Endothelial cell of umbilical vein (primary cell): ENCODE data around the gene PLCH1. TPM values are rescaled to one million over a fixed set of nuclear protein-coding genes. Genes with fewer than 3 reads are reported as not detected.

ENCODE experiments used
- BruUV-seq: library from RNA; stranded (reverse); fragments of 400-500 nt; replicated peaks from 2 replicates; lab custom pipeline; 2021; lab: Mats Ljungman, UMichigan
- CTCF ChIA-PET: fragments of 300-600, 350-600 bp; sonication (Branson Sonifier 250); formaldehyde crosslinking; loops from one replicate; lab custom pipeline; 2021; ENCODE audit warnings: antibody characterized with exemption, inconsistent platforms; lab: Charles Lee
- POLR2A ChIA-PET: fragments of 300-600, 350-600 bp; sonication (Branson Sonifier 250); formaldehyde crosslinking; loops from one replicate; lab custom pipeline; 2021; ENCODE audit warnings: antibody characterized with exemption, inconsistent platforms; lab: Charles Lee
- DNase-seq: peaks from one replicate; pipeline ENCODE4 v3.0.0-alpha.2; 2011; ENCODE audit warnings: low read depth, low spot score
- FAIRE-seq: peaks from 2 replicates; lab custom pipeline; 2011; peaks lifted over from hg19 to GRCh38; lab: Jason Lieb, UNC
- H2AFZ ChIP-seq: 2 replicates; pipeline ENCODE4 v1.6.0; 2012; ENCODE audit warnings: low read depth, low read length, control low read depth, inconsistent platforms
- H3K27ac ChIP-seq: 2 replicates; pipeline ENCODE4 v1.5.1; 2011; ENCODE audit warnings: low read depth, mild to moderate bottlenecking, control low read depth, low read length, moderate library complexity; ENCODE audit not compliant: insufficient read depth
- H3K27me3 ChIP-seq, 2 experiments: 2 replicates each; pipeline versions ENCODE4 v1.6.0 to v1.6.1; 2011; ENCODE audit warnings: low read length in 2 of 2, mixed read lengths in 1 of 2; ENCODE audit not compliant: control insufficient read depth in 2 of 2, insufficient read depth in 2 of 2
- H3K36me3 ChIP-seq, 2 experiments: 2 replicates in 1 of 2; 3 replicates in 1 of 2; pipeline ENCODE4 v1.5.1; 2011; ENCODE audit warnings: low read length in 2 of 2, mild to moderate bottlenecking in 1 of 2, moderate library complexity in 1 of 2; ENCODE audit not compliant: control insufficient read depth in 2 of 2, insufficient read depth in 2 of 2; ENCODE audit errors: extremely low read depth in 1 of 2
- H3K4me1 ChIP-seq: 3 replicates; pipeline ENCODE4 v1.5.1; 2011; ENCODE audit warnings: mild to moderate bottlenecking, low read length; ENCODE audit not compliant: control insufficient read depth, insufficient read depth; ENCODE audit errors: extremely low read depth
- H3K4me2 ChIP-seq: 2 replicates; pipeline ENCODE4 v1.6.1; 2011; ENCODE audit warnings: low read length, control low read depth, mixed read lengths; ENCODE audit not compliant: insufficient read depth
- H3K4me3 ChIP-seq, 3 experiments: fragments of 200-600 bp in 1 of 3; sonication (generic), shearing (Covaris generic) in 1 of 3; replicated peaks in 1 of 3; 2 replicates each; pipeline ENCODE4 v1.5.1; 2011 to 2016; ENCODE audit warnings: control low read depth in 3 of 3, low read length in 3 of 3, mild to moderate bottlenecking in 2 of 3, inconsistent platforms in 1 of 3, low read depth in 1 of 3, moderate library complexity in 1 of 3; ENCODE audit not compliant: insufficient read depth in 1 of 3
- H3K79me2 ChIP-seq: 2 replicates; pipeline ENCODE4 v1.6.0; 2012; ENCODE audit warnings: low read length, inconsistent platforms; ENCODE audit not compliant: control insufficient read depth, insufficient read depth
- H3K9ac ChIP-seq: replicated peaks from 2 replicates; pipeline ENCODE3; 2011; ENCODE audit warnings: low read length, control low read depth; ENCODE audit not compliant: insufficient read depth; ENCODE audit errors: extremely low read depth
- H3K9me1 ChIP-seq: replicated peaks from 3 replicates; pipeline ENCODE4 v1.6.0; 2011; ENCODE audit warnings: mild to moderate bottlenecking, low read length; ENCODE audit not compliant: control insufficient read depth, insufficient read depth; ENCODE audit errors: extremely low read depth
- H3K9me3 ChIP-seq: replicated peaks from 2 replicates; pipeline ENCODE4 v1.5.1; 2012; ENCODE audit warnings: low read length, inconsistent platforms; ENCODE audit not compliant: control insufficient read depth, insufficient read depth
- H4K20me1 ChIP-seq: replicated peaks from 2 replicates; pipeline ENCODE3; 2011; ENCODE audit warnings: mild to moderate bottlenecking, low read length; ENCODE audit not compliant: control insufficient read depth, insufficient read depth; ENCODE audit errors: extremely low read depth
- CTCF ChIP-seq, 2 donors: IDR thresholded peaks; 1 replicate in 1 of 2; 2 replicates in 1 of 2; pipeline ENCODE4 v1.5.1; 2011; ENCODE audit warnings: low read length in 2 of 2, mild to moderate bottlenecking in 2 of 2, moderate library complexity in 2 of 2, control low read depth in 1 of 2, inconsistent platforms in 1 of 2, low read depth in 1 of 2; ENCODE audit not compliant: insufficient read depth in 1 of 2; ENCODE audit errors: extremely low read depth in 1 of 2
- EZH2 ChIP-seq: IDR thresholded peaks from 2 replicates; pipeline ENCODE4 v1.6.1; 2012; ENCODE audit warnings: borderline replicate concordance, low read depth, mild to moderate bottlenecking, moderate library complexity, low read length, inconsistent platforms; ENCODE audit not compliant: severe bottlenecking
- FOS ChIP-seq: IDR thresholded peaks from 2 replicates; pipeline ENCODE4 v1.6.1; 2011; ENCODE audit warnings: mild to moderate bottlenecking, low read length, moderate library complexity, borderline replicate concordance; ENCODE audit not compliant: insufficient read depth
- GATA2 ChIP-seq: IDR thresholded peaks from 2 replicates; pipeline ENCODE4 v1.7.0; 2011; ENCODE audit warnings: low read depth, mild to moderate bottlenecking, moderate library complexity, mixed read lengths, low read length; ENCODE audit not compliant: insufficient read length, insufficient read depth
- JUN ChIP-seq: IDR thresholded peaks from 2 replicates; pipeline ENCODE4 v1.6.1; 2011; ENCODE audit warnings: borderline replicate concordance, low read depth; ENCODE audit not compliant: insufficient read length, insufficient read depth
- MAX ChIP-seq: IDR thresholded peaks from 2 replicates; pipeline ENCODE4 v1.6.1; 2011; ENCODE audit not compliant: insufficient read depth, insufficient read length
- MYC ChIP-seq: IDR thresholded peaks from one replicate; pipeline ENCODE4 v1.6.1; 2011; ENCODE audit warnings: mild to moderate bottlenecking, low read depth, low read length
- POLR2A ChIP-seq: IDR thresholded peaks from 2 replicates; pipeline ENCODE4 v1.6.1; 2012; ENCODE audit warnings: low read depth, mild to moderate bottlenecking, control low read depth, low read length
- POLR2AphosphoS5 ChIP-seq: IDR thresholded peaks from 2 replicates; pipeline ENCODE4 v1.6.1; 2012; ENCODE audit warnings: low read depth, mild to moderate bottlenecking, control low read depth, low read length, moderate library complexity; ENCODE audit not compliant: insufficient read depth
- dilution Hi-C: fragments of 300-500 bp; cut with MboI; formaldehyde crosslinking; loops from one replicate; pipeline ENCODE4 v1.15.0; 2019; ENCODE audit warnings: low sequenced_read_pairs; ENCODE audit not compliant: extremely low pct_ligation_motif_present
- intact Hi-C: fragments of 100-400 bp; cut with micrococcal nuclease; formaldehyde crosslinking; loops from one replicate; pipeline ENCODE4 v1.10.0; 2022
- polyA plus RNA-seq, 4 experiments: library from polyadenylated mRNA; depleted of rRNA in 3 of 4; stranded (reverse) in 3 of 4; unstranded in 1 of 4; fragments of >200 nt; gene quantifications; 2 replicates each; pipeline versions ENCODE4 v1.2.1 to v1.2.3, GENCODE V29; 2011 to 2012; ENCODE audit warnings: missing spikeins in 1 of 4
- total RNA-seq: library from RNA; stranded (reverse); gene quantifications from 2 replicates; pipeline ENCODE4 v1.2.3, GENCODE V29; 2021

PLCH1 gene
- total and polyA plus RNA-seq, 2 donors (not counting 3 experiments of a cell fraction or from before 2014, with no cell fraction given): 0.03 TPM; not detected in 1

GRCh38 chr3:155647206-155647605 is 97.7 kb downstream of the PLCH1 start:
- BruUV-seq: no TSS peak
- intact Hi-C loops: no loop called here
- Histone ChIP-seq H3K27me3 (peaks cover 0 to 3% of the 10 kb centered on the region in 2 experiments), H3K4me1 (no peaks in the 10 kb centered on the region), H2AFZ (no peak overlapping the region), H3K9me3 (no peaks in the 10 kb centered on the region), H3K9ac (no peak overlapping the region), H3K36me3 (no peaks in the 10 kb centered on the region), H4K20me1 (no peaks in the 10 kb centered on the region), H3K79me2 (no peaks in the 10 kb centered on the region), H3K4me3 (no peak overlapping the region), H3K4me2 (no peak overlapping the region), H3K27ac (no peak overlapping the region), H3K9me1 (no peaks in the 10 kb centered on the region)
- no peak for TF ChIP-seq JUN
- TF ChIP-seq POLR2AphosphoS5: no peak
- no peak for TF ChIP-seq MAX
- no peak for TF ChIP-seq EZH2
- TF ChIP-seq GATA2: no peak
- TF ChIP-seq MYC: no peak
- TF ChIP-seq POLR2A: no peak
- no peak for TF ChIP-seq FOS
- TF ChIP-seq CTCF (IDR thresholded peaks at IDR 0.05; ENCODE audit: extremely low read depth in 1 of 2, insufficient read depth in 1 of 2, low read depth in 1 of 2, low read length in 2 of 2): no peak
- ChIA-PET CTCF (interaction anchor here (1.1 kb wide), 1 partner anchor 55 kb away, joined by 3 read pairs; no protein-coding TSS in a partner anchor), POLR2A (no interaction called here)
- FAIRE-seq (no peak), DNase-seq (no peak)
- dilution Hi-C loops: no loop called here
